ENCODE results near the gene STIM2.

- TF ChIP-seq CTCF (IDR thresholded peaks at IDR 0.05) (no peak), POLR2A (IDR thresholded peaks at IDR 0.05) (no peak)
Measured at GRCh38 chr4:27007507-27007906, 146.9 kb downstream of the STIM2 start.

Measured in esophagus squamous epithelium (tissue), 4 donors.